ENCODE data around the gene CHRNA1. TPM values are rescaled to one million over a fixed set of nuclear protein-coding genes. Genes with fewer than 3 reads are reported as not detected.

Gene CHRNA1
- not detected in 2 replicates for total RNA-seq

DNA sequence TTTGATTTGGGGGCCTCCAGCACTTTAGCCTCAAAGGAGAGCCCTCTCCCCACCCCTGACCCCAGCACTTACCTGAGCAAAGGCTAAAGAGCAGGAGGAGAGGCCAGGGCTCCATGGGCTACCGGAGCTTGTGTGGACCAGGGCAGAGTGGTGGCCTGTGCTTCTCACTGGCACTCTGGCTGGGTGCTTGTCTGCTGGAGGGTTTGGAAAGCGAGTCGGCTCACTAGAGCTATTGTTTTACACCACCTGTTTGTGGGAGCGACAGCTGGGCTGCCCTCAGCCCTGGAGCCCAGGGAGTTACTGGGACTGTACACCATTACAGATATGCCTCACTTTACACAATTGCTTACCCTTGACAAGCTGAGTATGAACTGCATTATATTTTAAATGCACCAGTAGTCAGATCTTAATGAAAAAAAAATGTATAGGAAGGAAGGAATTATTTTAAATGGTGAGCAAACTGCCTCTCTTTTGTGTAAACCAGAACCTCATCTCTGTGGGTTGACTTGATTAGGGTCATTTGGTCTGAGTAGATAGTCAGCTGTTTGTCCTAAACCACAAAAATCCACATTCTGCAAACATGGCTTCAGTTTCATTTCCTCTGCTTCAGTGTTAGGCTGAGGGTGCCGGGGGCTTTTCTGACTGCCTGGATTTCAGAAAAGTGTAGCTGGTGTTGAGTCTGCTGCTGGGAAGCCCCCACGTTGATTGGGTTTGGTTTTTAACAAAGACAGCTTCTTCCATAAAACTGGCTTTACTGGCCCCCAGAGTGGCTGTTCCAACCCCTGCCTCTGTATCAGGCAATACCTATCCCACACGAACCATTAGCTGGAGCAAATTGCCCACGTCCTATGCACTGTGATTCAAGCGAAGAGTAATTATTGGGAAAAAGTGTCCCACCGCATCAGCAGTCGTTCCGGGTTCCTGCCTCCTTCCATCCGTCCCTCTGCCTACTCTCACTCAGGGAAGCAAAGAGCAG lies at the start of gene CHRNA1:
TSS of gene CHRNA1 (minus strand) at position 193 of the 976 bp plus-strand sequence. CDS start at position 115, 78 bp downstream.
- TF ChIP-seq CTCF (IDR thresholded peaks at IDR 0.05) = no peak
- ATAC-seq (ENCODE audit: low read depth) (no peak), DNase-seq (no peak)
- H3K4me3 Mint-ChIP-seq = no peak within 1 kb of the TSS
- ChIA-PET CTCF (interaction anchor here (1.3 kb wide), 1 partner anchor 15 kb away, joined by 5 read pairs; no protein-coding TSS in a partner anchor), POLR2A (no interaction called here)
- peaks cover 35% of the 10 kb centered on the region for H3K27me3 Mint-ChIP-seq
- intact Hi-C loops (cut with micrococcal nuclease) = no loop called here
- H3K36me3 Mint-ChIP-seq (ENCODE audit: low read depth) = no peaks in the 10 kb centered on the region
- no peaks in the 10 kb centered on the region for H3K4me1 Mint-ChIP-seq
- no peaks in the 10 kb centered on the region for H3K9me3 Mint-ChIP-seq
- no peak within 1 kb of the TSS for H3K27ac Mint-ChIP-seq

DNA sequence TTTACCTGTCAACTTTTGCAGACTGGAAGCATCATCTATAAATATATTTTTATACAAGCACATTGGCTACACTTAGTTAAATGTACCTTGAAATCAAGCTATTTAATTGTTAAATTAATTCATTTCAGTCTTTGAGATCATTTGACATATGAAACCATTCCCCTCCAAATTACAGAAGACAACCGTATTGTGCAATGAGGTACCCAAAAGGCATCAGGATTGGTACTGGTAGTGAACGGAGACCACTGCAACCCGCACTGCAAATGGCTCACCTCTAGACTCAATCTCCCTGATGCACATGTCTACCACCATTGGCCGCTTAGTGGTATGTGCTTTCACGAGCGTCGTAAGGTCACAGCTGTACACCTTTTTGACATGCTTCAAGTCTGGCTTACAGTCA lies 47.8 kb upstream of the CHRNA1 start:
- POLR2A ChIA-PET = no interaction called here
- Mint-ChIP-seq H3K27me3 (peaks cover 2% of the 10 kb centered on the region), H3K27ac (no peak overlapping the region), H3K4me1 (no peaks in the 10 kb centered on the region), H3K4me3 (no peak overlapping the region), H3K36me3 (ENCODE audit: low read depth) (no peaks in the 10 kb centered on the region), H3K9me3 (no peaks in the 10 kb centered on the region)
- DNase-seq (no peak), ATAC-seq (ENCODE audit: low read depth) (no peak)
- no peak for TF ChIP-seq CTCF (IDR thresholded peaks at IDR 0.05)
- intact Hi-C loops (cut with micrococcal nuclease) = no loop called here
- CTCF ChIA-PET = no interaction called here

- CTCF ChIA-PET = no interaction called here
- ATAC-seq (ENCODE audit: low read depth) (no peak), DNase-seq (no peak)
- Mint-ChIP-seq H3K36me3 (ENCODE audit: low read depth) (no peaks in the 10 kb centered on the region), H3K27me3 (no peaks in the 10 kb centered on the region), H3K9me3 (no peaks in the 10 kb centered on the region), H3K27ac (no peak overlapping the region), H3K4me1 (no peaks in the 10 kb centered on the region), H3K4me3 (no peak overlapping the region)
- no peak for TF ChIP-seq CTCF (IDR thresholded peaks at IDR 0.05)
- POLR2A ChIA-PET = no interaction called here
- intact Hi-C loops (cut with micrococcal nuclease) = no loop called here
Measured at GRCh38 chr2:174807931-174808330, 43.7 kb upstream of the CHRNA1 start.

DNA sequence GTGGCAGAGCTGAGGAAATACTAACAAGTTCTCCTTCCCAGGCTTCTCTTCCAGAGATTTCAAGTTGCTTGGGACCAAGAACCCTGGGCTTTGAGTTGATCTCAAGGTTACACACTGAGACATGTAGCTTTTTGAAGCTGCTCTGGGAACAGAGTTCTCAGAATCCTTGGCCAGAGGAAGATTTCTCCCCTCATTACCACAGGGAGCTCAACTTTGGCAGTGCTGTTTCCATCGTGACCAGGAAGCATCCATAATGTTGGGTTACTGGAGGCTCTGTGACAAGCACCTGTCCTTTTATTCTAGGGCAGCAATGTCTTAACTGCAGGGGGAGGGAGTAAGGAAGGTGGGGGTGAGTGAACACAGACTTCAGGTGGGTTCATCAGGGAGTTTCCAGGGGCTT lies 41.5 kb upstream of the CHRNA1 start:
- DNase-seq = no peak
- intact Hi-C loops (cut with micrococcal nuclease) = no loop called here
- ChIA-PET CTCF (no interaction called here), POLR2A (no interaction called here)
- H3K27ac Mint-ChIP-seq = no peak overlapping the region
- H3K4me3 Mint-ChIP-seq = no peak overlapping the region
- H3K9me3 Mint-ChIP-seq = no peaks in the 10 kb centered on the region
- no peaks in the 10 kb centered on the region for H3K36me3 Mint-ChIP-seq (ENCODE audit: low read depth)
- TF ChIP-seq CTCF (IDR thresholded peaks at IDR 0.05) = no peak
- no peak for ATAC-seq (ENCODE audit: low read depth)
- H3K27me3 Mint-ChIP-seq = no peaks in the 10 kb centered on the region
- no peaks in the 10 kb centered on the region for H3K4me1 Mint-ChIP-seq

GRCh38 chr2:174802459-174802858 lies 38.2 kb upstream of the CHRNA1 start:
- H3K4me1 Mint-ChIP-seq = no peaks in the 10 kb centered on the region
- no peak overlapping the region for H3K27ac Mint-ChIP-seq
- ATAC-seq (ENCODE audit: low read depth) (no peak), DNase-seq (no peak)
- H3K27me3 Mint-ChIP-seq = no peaks in the 10 kb centered on the region
- H3K36me3 Mint-ChIP-seq (ENCODE audit: low read depth) = no peaks in the 10 kb centered on the region
- intact Hi-C loops (cut with micrococcal nuclease) = no loop called here
- no peak for TF ChIP-seq CTCF (IDR thresholded peaks at IDR 0.05)
- no peak overlapping the region for H3K4me3 Mint-ChIP-seq
- POLR2A ChIA-PET = no interaction called here
- CTCF ChIA-PET = no interaction called here
- no peaks in the 10 kb centered on the region for H3K9me3 Mint-ChIP-seq

All from activated B cell treated with CpG ODN at 0.5 μM for 24 hours (primary cell).